NCI-H2081 (cell line): ENCODE measurements around the gene CASP8.
"Not testable (repeated sequence)": the region's sequence is repeated elsewhere in the genome, so short reads cannot be mapped to it uniquely, and the experiment has no call there.

ENCODE experiments used
- DNase-seq, 2 experiments: peaks; one replicate each; lab custom pipeline; 2025; lab: John Stamatoyannopoulos, UW

Gene CASP8

DNA sequence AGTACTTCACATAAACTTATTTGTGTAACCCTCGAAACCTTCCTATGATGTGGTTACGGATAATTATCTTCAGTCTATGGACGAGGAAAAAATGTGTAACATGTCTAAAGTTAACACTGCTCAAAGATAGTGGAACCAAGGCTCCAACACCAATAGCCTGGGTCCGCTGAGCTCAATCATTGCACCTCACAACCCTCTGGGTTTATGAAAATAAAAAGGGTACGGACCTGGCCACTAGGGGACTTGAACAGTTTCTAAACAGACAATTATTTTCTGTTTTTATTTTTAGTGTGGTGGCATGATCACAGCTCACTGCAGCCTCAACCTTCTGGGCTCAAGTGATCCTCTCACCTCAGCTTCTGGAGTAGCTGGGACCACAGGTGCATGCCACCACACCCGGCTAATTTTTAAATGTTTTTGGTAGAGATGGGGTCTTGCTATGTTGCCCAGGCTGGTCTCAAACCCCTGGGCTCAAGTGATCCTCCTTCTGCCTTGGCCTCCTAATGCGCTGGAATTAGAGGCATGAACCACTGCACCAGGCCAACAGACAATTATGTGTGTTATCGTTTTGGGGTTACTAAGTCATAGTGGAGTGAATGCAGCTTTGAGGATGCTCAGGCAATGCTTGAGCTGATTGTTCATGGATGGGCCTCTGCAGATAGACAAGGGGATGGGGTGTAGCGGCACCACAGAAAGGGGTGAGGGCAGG, 10.1 kb downstream of the CASP8 start:
- no peak for DNase-seq

DNA sequence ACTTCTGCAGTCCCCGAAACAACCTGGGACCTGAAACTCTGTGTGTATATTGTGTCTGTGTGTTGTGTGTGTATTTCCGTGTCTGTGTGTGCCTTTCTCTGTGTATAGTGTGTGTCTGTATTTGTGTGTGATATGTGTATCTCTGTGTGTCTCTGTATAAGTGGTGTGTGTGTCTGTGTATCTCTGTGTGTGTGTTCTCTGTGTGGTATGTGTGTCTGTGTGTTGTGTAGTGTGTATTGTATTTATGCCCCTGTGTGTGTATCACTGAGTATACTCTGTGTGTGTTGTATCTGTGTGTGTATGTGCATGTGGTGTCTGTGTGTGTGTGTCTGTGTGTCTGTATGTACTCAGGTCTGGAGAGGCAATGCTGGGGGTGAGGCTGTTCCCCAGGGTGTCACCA, 11.6 kb downstream of the CASP8 start:
- no peak for DNase-seq

DNA sequence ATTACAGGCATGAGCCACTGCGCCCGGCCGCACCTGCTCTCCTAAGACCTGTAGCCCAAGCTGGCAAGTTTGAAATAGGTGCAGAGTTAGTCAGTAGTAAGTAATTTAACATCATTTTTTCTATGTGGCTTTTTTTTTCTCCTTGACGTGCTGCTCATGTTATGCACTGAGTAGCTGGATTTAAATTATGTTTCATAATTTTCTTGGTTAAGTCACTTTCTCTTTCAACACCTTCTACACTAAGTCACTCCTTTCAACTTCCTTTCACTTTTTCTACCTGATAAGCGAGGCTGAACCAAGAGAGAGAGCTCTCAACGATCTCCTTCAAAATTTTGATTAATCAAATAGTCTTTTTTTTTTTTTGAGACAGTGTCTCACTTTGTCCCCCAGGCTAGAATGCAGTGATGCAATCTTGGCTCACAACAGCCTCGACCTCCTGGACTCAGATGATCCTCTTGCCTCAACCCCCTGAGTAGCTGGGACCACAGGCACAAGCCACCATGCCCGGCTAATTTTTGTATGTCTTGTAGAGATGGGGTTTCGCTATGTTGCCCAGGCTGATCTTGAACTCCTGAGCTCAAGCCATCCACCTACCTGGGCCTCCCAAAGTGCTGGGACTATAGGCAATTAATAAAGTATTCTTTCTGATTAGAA, 13.1 kb downstream of the CASP8 start:
- no peak for DNase-seq

GRCh38 chr2:201275069-201275468, 14.7 kb downstream of the CASP8 start:
- DNase-seq = no peak

- no peak for DNase-seq
Measured at GRCh38 chr2:201275990-201276389, 15.7 kb downstream of the CASP8 start.

DNA sequence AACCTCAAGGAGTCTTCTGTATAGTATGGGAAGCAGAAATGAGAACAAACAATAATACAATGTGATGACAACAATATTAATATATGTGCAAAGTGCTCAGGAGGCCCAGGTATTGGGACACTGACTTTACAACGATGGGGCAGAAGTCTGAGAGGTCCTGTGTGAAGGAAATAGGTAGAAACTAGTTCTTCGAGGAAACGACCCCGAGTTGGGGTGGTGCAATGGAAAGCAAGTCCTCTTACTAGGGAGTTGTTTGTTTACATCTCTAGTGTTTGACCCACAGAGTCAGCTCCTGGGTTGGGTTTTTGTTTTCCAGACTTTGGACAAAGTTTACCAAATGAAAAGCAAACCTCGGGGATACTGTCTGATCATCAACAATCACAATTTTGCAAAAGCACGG, 16.2 kb downstream of the CASP8 start:
- no peak for DNase-seq

- no peak for DNase-seq
Measured at GRCh38 chr2:201279079-201279478, 18.7 kb downstream of the CASP8 start.

DNA sequence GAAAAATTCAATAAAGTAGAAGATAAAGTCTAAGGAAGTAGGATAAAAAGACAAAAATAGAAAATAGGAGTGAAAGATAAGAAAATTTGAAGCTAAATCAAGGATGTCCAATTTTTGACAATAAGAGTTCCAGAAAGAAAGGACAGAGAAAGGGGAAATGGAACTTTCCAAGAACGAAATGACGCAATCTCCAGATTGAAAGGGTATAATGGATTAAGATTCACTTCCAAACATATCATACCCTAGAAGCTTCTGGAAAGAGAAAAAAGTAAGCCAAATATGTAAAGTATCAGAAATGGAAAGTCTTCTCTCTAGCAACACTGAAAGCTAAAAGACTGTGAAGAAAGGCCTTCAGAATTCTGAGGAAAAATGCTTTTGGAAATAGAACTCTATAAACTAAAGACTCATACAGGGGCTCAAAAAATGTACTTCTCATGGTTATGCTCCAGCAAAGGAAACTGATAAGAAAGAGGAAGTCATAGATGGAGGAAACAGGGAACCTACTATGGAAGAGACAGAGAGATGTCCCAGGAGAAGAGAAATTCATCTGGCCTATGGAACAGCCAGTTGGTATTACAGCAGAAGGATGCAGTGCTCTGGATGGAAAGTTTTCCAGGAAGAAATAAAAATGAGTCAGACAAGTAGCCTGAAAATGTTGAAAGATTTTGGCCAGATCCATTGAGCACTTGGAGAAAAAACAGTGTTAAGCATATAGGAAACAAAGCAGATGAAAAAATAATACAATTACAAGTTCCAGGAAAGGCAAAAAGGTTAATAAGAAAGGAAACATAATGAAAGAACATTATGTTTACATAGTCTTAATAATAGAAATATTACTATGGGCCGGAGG, 20.1 kb downstream of the CASP8 start:
- DNase-seq = no peak

GRCh38 chr2:201285499-201285898, 25.2 kb downstream of the CASP8 start:
- DNase-seq = no peak

- DNase-seq = not testable (repeated sequence)
Measured at GRCh38 chr2:201290457-201291148, 30.3 kb downstream of the CASP8 start.

DNA sequence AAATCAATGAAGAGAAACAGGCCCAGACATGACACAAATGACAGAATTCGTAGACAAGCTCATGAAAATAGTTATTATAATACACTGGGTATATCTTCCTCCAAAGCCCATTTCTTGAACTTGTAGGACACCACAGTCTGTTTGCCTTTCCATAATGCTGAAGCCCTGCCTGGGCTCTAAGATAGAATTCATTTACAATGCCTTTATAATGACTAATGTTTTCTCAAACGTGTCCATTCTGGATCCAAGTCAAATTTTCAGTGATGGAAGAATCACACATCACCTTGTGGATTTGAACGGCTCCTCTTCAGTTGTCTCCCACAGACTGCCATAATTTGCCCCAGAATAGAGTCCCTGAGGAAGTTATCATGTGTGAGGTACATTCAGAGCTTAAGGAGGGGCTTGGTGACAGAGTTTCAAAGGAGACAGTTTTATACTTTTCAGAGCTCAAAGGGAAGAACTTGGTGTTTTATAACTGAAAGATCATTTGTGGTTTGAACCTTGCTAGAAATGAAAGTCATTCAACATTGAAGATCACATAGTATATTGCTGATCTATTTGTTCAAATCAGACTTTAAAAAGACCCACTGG, 38.2 kb downstream of the CASP8 start:
- no peak for DNase-seq

GRCh38 chr2:201299929-201300328, 39.6 kb downstream of the CASP8 start:
- not testable (repeated sequence) for DNase-seq

- no peak for DNase-seq
Measured at GRCh38 chr2:201307876-201308275, 47.5 kb downstream of the CASP8 start.

DNA sequence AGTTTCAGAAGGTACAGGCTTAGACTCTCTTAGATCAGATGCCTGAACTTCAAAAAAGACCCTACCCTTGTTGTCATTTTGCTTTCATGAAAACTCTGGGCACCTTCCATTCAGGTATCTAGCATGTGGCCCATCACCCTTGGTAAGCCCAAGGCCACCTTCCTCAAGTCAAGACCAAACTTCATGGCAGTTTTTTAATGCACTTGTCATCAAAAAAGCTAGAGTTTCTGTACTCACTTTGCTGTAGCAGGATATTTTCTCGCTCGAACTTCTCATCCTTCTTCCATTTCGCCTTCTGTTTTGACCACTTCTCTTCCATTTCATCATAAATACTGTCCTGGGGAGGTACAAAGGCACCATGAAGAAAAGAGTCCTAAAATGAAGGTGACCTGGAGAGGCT, 48.6 kb downstream of the CASP8 start:
- DNase-seq = no peak

DNA sequence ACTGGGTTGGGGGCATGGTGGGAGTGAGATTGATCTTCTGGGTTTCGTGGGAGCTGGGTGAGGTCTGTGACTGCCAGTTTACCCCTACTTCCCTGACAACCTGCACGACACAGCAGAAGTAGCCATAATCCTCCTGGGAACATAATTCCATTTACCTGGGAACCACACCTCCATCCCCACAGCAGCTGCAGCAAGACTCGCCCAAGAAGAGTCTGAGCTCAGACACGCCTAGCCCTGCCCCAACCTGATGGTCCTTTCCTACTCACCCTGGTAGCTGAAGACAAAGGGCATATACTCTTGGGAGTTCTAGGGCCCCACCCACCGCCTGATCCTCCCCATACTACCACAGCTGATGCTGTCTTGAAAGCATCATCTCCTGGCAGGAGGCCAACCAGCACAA, 53.0 kb downstream of the CASP8 start:
- DNase-seq = no peak

- DNase-seq = no peak
Measured at GRCh38 chr2:201319511-201319910, 59.2 kb downstream of the CASP8 start.

- no peak for DNase-seq
Measured at GRCh38 chr2:201320257-201320656, 59.9 kb downstream of the CASP8 start.

DNA sequence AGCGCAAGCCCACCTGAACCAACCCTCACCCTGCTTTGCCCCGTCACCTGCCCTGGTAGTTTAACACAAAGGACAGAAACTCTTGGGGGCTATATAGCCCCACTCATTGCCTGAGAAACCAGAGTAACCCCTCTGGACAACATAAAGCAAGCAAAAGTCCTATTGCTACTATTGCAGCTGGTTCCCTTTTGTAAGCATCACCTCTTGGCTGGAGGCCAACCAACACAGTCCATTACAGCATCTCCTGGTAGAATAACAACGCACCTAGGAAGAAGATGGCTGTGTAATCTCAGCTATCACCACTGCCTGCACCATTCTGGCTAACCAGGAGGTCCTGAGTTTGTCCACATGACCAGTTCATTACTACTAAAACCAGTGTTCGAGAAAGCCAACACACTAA, 60.4 kb downstream of the CASP8 start:
- DNase-seq = no peak

GRCh38 chr2:201322772-201323171, 62.4 kb downstream of the CASP8 start:
- DNase-seq = no peak

DNA sequence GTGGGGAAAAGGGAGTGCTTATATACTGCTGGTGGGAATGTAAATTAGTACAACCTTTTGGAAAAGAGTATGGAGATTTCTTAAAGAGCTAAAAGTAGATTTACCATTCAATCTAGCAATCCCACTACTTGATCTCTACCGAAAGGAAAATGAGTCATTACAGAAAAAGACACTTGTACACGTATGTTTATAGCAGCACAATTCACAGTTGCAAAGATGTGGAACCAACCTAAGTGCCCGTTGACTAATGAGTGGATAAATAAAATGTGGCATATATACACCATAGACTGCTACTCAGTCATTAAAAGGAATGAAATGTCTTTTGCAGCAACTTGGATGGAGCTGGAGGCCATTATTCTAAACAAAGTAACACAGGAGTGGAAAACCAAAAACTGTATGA, 67.3 kb downstream of the CASP8 start:
- no peak for DNase-seq

- no peak for DNase-seq
Measured at GRCh38 chr2:201329409-201329808, 69.1 kb downstream of the CASP8 start.
